GM18508 (cell line): Measurements from ENCODE around the gene MPV17L.
"Not testable (repeated sequence)": the region's sequence is repeated elsewhere in the genome, so short reads cannot be mapped to it uniquely, and the experiment has no call there.

Source experiments
- ATAC-seq: cut with Tn5 transposase; IDR thresholded peaks from one replicate; pipeline ENCODE4 v1.9.1; 2021; ENCODE audit warnings: moderate number of reproducible peaks; ENCODE audit not compliant: insufficient read depth, unreplicated experiment

Gene MPV17L

DNA sequence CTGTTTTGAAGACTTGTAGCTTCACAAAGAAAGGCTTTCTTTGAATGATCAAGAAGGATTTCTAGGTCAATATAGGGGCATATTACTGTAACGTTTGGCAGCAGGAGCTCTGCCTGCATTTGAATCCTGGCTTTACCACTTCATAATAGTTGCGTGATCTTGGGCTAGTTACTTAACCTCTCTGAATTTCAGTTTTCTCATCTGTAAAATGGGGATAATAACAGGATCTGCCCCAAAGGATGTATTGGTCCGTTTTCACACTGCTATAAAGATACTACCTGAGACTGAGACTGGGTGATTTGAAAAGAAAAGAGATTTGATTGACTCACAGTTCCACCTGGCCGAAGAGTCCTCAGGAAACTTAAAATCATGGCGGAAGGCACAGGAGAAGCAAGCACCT, 51.3 kb downstream of the MPV17L start:
- ATAC-seq = no peak

DNA sequence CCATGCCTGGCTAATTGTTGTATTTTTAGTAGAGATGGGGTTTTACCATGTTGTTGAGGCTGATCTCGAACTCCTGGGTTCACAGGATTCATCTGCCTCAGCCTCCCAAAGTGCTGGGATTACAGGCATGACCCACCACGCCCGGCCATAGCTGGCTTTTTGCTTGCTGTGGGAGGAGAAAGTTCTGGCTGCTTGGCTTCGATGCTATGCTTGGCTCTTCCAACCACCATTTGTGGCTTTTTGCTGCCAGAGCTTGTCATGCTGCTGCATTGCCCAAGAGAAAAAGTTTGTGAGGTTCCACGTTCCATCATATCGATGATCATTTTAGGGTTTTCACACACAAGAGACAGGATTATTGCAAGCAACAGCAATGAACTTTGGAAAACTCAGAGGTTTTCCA, 55.1 kb downstream of the MPV17L start:
- no peak for ATAC-seq

DNA sequence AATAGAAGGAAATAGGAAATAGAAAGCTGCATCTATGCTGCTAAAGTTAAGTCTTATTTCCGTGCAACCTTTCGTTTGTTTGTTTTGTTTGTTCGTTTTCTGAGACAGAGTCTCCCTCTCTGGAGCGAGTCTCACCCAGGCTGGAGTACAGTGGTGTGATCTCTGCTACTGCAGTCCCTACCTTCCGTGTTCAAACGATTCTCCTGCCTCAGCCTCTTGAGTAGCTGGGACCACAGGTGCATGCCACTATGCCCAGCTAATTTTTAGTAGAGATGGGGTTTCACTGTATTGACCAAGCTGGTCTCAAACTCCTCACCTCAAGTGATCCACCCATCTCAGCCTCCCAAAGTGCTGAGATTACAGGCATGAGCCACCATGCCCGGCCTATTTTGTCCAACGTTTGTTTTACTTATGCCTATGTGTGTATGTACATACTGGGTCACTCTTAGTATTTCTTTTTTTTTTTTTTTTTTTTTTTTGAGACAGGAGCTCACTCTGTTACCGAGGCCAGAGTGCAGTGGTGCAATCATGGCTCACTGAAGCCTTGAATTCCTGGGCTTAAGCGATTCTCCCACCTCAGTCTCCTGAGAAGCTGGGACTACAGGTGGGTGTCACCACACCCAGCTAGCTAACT, 55.7 kb downstream of the MPV17L start:
- ATAC-seq = no peak

DNA sequence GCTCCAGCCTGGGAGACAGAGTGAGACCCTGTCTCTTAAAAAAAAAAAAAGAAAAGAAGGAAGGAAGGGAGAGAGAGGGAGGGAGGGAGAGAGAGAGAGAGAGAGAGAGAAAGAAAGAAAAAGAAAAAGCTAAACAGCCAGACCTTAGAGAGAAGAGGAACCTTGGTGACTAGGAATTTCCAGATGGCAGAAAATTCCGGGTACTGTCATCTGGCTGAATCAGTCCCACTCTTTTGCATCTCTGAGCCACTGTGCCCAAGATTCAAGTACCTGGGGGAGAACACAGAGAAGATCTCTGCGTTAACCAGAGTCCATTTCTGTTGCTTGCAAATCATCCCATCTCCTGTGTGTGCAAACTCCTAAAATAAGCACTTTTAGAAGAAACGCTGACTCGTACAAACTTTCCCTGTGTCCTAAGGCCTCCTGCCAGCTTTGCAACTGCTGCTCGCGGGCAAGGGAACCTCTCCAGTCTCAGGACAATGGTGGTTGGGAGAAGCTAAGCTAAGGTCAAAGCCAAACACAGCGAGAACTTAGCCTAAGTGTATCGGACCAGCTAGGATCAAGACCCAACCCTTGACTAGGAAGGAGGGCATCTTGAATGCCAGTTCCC, 56.8 kb downstream of the MPV17L start:
- no peak for ATAC-seq

DNA sequence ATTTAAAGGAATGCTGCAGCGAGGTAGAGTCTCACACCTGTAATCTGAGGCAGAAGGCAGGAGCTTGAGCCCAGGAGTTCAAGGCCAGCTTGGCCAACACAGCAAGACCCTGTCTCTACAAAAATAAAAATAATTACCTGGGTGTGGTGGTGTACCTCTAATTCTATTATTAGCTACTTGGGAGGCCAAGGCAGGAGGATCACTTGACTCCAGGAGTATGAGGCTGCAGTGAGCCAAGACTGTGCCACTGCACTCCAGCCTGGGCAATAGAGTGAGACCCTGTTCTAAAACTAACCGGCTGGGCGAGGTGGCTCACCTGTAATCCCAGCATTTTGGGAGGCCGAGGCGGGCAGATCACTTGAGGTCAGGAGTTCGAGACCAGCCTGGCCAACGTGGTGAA, 57.7 kb downstream of the MPV17L start:
- ATAC-seq = not testable (repeated sequence)

DNA sequence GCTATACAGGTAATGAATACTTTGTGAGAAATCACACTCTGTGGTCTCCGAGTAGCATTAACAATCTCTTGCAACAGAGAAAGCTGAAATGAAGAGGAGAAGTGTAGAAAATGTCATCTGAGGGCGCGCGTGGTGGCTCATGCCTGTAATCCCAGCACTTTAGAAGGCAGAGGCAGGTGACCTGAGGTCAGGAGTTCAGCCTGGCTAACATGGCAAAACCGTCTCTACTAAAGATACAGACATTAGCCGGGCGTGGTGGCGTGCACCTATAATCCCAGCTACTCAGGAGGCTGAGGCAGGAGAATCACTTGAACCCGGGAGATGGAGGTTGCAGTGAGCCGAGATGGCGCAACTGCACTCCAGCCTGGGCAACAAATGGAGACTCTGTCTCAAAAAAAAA, 59.4 kb downstream of the MPV17L start:
- ATAC-seq = not testable (repeated sequence)

DNA sequence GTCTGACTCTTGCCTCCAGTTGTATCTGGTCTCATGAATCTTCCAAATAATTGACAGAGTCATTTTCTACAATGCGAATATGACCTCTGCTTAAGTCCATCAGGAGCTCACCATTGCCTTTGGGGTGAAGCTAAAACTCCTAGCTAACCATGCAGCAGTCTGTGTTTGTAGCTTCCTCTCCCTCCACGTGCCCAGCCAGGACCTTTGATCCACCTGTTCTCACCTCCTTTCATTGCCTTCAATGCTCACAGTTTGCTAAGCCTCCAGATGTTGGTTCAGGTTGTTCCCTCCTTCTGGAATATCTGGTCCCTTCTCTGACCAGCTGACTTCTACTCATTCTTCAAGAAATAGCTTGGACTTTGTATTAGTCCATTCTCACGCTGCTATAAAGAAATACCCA, 61.8 kb downstream of the MPV17L start:
- ATAC-seq = no peak

DNA sequence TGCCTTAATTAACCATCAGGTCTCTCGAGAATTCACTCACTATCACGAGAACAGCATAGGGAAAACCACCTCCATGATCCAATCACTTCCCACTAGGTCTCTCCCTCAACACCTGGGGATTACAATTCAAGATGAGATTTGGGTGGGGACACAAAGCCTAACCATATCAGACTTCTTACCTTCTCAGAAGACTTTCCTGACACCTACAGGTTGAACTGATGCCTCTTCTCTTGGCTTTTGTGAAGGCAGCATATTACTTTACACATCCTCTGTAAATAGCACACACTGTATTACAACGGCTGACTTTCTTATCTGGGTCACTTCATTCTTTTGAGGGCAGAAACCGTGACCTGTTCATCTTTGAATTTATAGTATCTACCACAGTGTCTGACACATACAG, 62.4 kb downstream of the MPV17L start:
- no peak for ATAC-seq

DNA sequence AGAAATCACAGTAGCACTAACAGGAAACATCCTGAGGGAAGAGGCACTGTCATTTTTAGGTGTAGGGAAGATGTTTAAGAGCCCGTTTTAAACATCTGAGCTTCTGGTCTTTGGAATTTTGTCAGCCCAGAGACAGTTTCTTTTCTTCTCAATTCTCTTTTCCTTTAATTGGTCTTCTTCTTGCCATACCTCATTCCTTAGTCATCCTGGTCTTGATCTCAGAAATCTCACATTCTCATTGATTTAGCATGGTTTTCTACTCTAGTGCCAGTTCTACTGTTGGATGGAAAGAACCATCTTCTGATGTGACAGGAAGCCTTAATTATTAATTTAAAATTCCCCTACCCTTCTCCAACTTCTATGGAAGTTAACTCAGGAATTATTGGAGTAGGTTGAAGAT, 64.2 kb downstream of the MPV17L start:
- no peak for ATAC-seq

DNA sequence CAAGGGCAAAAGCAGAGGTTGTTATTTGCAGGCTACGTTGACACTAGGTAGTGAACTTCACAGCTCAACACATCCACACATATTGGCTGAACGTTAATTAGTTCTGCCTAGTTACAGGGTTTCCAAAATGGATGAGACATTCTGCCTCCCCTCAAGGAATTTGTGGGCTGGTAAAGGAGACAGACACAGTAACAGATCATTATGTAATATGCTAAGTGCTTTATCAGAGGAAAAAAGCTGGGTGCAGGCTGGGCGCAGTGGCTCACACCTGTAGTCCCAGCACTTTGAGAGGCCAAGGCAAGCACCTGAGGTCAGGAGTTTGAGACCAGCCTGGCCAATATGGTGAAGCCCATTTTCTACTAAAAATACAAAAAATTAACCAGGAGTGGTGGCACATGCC, 65.0 kb downstream of the MPV17L start:
- no peak for ATAC-seq

DNA sequence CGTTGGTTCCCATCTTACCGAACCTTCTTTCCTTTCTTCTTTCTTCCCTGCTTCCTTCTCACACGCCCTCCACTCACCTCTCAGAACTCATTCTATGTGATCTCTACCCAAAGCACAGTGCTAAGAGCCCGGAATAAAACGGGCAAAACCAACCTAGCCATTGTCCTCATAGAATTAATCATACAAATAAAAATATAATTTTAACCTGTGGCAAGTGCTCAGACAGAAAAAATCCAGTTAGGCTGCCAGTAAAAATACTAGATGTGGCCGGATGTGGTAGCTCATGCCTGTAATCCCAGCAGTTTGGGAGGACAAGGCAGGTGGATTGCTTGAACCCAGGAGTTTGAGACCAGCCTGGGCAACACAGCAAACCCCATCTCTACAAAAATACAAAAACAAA, 65.8 kb downstream of the MPV17L start:
- no peak for ATAC-seq
